ENCODE results near the gene PIBF1. TPM values are rescaled to one million over a fixed set of nuclear protein-coding genes. Genes with fewer than 3 reads are reported as not detected.

The PIBF1 gene
- total and polyA plus RNA-seq, 12 donors, result 3.9 to 24.7 (median 16.5) TPM

DNA sequence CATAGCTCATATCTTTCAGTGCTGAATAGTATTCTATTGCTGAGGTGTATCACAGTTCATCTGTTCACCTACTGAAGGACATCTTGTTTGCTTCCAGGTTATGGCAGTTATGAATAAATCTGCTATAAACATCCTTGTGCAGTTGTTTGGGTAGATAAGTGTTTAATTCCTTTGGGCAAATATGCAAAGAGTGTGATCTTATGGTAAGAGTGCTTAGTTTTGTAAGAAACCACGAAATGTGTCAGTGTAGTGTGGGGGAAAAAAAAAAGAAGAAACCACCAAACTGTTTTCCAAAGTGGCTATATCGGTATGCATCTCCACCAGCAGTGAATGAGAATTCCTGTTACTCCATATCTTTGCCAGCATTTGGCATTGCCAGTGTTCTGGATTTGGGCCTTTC lies 93.3 kb downstream of the PIBF1 start:
- Histone ChIP-seq H3K9me3 (replicated peaks in 1 of 3) (no peaks in the 10 kb centered on the region), H3K4me3 (no peak overlapping the region), H3K27ac (no peak overlapping the region), H3K27me3 (no peaks in the 10 kb centered on the region), H3K36me3 (replicated peaks in 1 of 2) (no peaks in the 10 kb centered on the region), H3K4me1 (replicated peaks in 1 of 2) (no peaks in the 10 kb centered on the region)
- 92 to 98% (median 95%) methylated on average over 2 of the region's 2 CpGs for WGBS, 4 donors
- TF ChIP-seq, protein P1, sequence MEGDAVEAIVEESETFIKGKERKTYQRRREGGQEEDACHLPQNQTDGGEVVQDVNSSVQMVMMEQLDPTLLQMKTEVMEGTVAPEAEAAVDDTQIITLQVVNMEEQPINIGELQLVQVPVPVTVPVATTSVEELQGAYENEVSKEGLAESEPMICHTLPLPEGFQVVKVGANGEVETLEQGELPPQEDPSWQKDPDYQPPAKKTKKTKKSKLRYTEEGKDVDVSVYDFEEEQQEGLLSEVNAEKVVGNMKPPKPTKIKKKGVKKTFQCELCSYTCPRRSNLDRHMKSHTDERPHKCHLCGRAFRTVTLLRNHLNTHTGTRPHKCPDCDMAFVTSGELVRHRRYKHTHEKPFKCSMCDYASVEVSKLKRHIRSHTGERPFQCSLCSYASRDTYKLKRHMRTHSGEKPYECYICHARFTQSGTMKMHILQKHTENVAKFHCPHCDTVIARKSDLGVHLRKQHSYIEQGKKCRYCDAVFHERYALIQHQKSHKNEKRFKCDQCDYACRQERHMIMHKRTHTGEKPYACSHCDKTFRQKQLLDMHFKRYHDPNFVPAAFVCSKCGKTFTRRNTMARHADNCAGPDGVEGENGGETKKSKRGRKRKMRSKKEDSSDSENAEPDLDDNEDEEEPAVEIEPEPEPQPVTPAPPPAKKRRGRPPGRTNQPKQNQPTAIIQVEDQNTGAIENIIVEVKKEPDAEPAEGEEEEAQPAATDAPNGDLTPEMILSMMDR (IDR thresholded peaks at IDR 0.05), result no peak
- no peak for TF ChIP-seq POLR2A (IDR thresholded peaks at IDR 0.05)
- intact Hi-C loops (cut with DNase I), result no loop called here
- no peak for DNase-seq

DNA sequence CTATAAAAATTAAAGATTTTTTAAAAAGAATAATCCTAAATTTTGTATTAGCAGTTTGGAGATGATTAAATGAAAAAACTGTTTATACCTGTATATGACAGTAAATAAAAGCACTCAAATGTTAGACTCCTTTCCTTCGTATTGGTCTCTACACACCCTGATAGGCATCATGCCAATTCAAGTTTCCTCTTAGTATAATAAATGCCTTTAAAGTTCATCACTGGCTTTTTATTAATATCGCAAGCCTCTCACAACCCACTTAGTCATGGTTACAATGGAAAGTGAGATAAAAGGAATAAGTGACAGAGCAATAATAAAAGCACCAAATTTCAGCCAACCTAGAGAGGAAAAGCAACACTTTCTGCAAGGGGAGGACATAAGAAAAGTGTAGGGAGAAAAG lies 102.2 kb downstream of the PIBF1 start:
- no peak for DNase-seq
- Histone ChIP-seq H3K4me1 (replicated peaks in 1 of 2) (no peaks in the 10 kb centered on the region), H3K9me3 (replicated peaks in 1 of 3) (no peaks in the 10 kb centered on the region), H3K27me3 (no peaks in the 10 kb centered on the region), H3K4me3 (no peak overlapping the region), H3K36me3 (replicated peaks in 1 of 2) (no peaks in the 10 kb centered on the region), H3K27ac (no peak overlapping the region)
- TF ChIP-seq, protein P1 (IDR thresholded peaks at IDR 0.05), result no peak
- TF ChIP-seq POLR2A (IDR thresholded peaks at IDR 0.05), result no peak
- 80 to 93% (median 83%) methylated on average over 2 of the region's 2 CpGs for WGBS, 4 donors
- intact Hi-C loops (cut with DNase I), result no loop called here

DNA sequence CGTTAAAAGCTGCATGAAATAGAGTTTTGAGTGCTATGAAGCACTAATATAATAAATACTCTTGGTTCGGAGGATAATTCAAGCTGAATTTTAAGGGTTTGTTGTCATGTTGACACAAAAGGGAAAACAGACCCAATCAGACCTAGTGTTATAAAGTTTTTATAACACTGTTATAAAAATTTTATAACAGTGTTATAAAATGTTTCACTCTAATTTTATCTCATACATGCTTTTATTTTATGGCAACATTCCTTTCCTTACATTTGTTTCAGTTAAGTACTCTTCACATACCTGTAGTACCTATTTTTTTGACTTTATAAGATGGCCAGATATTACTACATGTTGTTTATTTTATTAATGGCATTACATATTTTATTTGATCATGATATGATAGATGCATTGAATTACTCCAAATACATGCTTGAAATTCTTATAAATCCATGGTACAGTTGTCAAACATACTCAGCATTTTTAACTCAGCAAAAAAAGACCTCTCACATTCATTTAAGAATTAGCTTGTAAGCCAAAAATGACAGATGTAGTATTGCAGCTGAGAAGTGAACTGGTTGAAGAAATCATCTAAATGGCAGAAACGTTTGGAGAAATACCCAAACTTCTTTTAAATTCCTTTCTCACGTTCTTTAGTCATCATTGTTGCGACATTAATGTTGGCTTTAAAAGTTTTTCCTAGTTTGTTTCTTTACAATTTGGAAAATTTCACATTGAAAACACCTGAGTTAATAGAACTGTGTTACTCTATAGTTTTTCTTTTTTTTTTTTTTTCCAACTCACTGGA lies 104.5 kb downstream of the PIBF1 start:
- Histone ChIP-seq H3K4me3 (no peak overlapping the region), H3K27me3 (no peaks in the 10 kb centered on the region), H3K36me3 (replicated peaks in 1 of 2) (no peaks in the 10 kb centered on the region), H3K9me3 (replicated peaks in 1 of 3) (no peaks in the 10 kb centered on the region), H3K27ac (no peak overlapping the region), H3K4me1 (replicated peaks in 1 of 2) (no peaks in the 10 kb centered on the region)
- no peak for TF ChIP-seq POLR2A (IDR thresholded peaks at IDR 0.05)
- WGBS, 4 donors, result 81 to 87% (median 83%) methylated on average over 5 of the region's 5 CpGs
- no peak for DNase-seq
- intact Hi-C loops (cut with DNase I), result no loop called here

DNA sequence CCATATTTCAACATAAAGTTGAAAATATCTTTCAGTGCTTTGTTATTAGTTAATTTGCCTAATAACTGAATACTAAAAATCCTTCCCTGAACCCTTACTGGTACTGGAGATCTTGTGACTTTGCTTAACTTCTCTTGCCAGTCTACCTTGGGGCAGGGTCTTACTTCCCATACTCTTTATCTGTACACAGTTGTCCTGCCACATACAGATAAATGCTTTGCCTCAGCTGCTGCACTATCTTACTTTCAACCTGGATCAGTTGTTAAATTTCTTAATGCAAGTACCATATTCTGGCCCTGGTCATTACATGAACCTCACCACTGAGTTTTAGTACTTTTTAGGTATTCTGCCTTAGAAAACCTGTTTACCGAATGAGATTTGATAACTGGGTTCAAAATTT lies 107.6 kb downstream of the PIBF1 start:
- DNase-seq, result no peak
- WGBS, 4 donors, result 93 to 100% (median 99%) methylated on average over 1 of the region's 1 CpG
- no peaks in the 10 kb centered on the region for H3K9me3 ChIP-seq (replicated peaks in 1 of 3)
- H3K27me3 ChIP-seq, result no peaks in the 10 kb centered on the region
- H3K27ac ChIP-seq, result no peak overlapping the region
- H3K36me3 ChIP-seq (replicated peaks in 1 of 2), result no peaks in the 10 kb centered on the region
- no peaks in the 10 kb centered on the region for H3K4me1 ChIP-seq (replicated peaks in 1 of 2)
- no peak for TF ChIP-seq POLR2A (IDR thresholded peaks at IDR 0.05)
- TF ChIP-seq, protein P1 (IDR thresholded peaks at IDR 0.05), result no peak
- intact Hi-C loops (cut with DNase I), result no loop called here
- no peak overlapping the region for H3K4me3 ChIP-seq

DNA sequence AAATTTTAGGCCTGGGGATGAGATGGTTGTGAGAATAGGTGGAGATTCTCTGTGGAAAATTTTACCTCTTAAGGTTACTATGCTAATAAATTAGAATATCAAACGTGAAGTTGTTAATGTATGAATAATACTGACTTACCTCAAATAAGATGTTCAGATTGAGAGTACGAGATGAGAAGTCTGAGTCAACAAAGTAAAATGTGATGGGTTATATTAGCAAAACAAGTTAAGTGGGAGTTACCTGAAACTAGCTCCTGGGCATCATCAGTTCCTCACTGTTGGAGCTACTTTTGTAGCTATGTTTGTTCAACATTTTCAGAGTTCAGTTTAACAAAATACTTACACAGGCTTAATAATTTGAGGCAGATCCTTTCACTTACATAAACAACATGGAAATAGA lies 108.6 kb downstream of the PIBF1 start:
- H3K27me3 ChIP-seq, result no peaks in the 10 kb centered on the region
- no peaks in the 10 kb centered on the region for H3K9me3 ChIP-seq (replicated peaks in 1 of 3)
- peaks cover 0 to 2% of the 10 kb centered on the region in 2 donors for H3K36me3 ChIP-seq (replicated peaks in 1 of 2)
- intact Hi-C loops (cut with DNase I), result no loop called here
- no peak overlapping the region for H3K27ac ChIP-seq
- TF ChIP-seq, protein P1 (IDR thresholded peaks at IDR 0.05), result no peak
- TF ChIP-seq POLR2A (IDR thresholded peaks at IDR 0.05), result no peak
- H3K4me3 ChIP-seq, result no peak overlapping the region
- H3K4me1 ChIP-seq (replicated peaks in 1 of 2), result no peaks in the 10 kb centered on the region
- WGBS, 4 donors, result 89 to 94% (median 93%) methylated on average over 2 of the region's 2 CpGs
- DNase-seq, result no peak

Data from adrenal gland (tissue), 12 donors.